Ishikawa (cell line): Measurements from ENCODE around the gene CARD14.

Source experiments
- EGR1 ChIP-seq: IDR thresholded peaks from 2 replicates; pipeline ENCODE4 v1.6.1; 2012
- TF ChIP-seq, protein P1 (sequence below): IDR thresholded peaks from 2 replicates; pipeline ENCODE4 v1.6.1; 2012

GRCh38 chr17:80251966-80252365, 82.1 kb downstream of the CARD14 start:
- TF ChIP-seq, protein P1, sequence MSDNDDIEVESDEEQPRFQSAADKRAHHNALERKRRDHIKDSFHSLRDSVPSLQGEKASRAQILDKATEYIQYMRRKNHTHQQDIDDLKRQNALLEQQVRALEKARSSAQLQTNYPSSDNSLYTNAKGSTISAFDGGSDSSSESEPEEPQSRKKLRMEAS: no peak
- TF ChIP-seq EGR1: no peak
